Kidney (tissue), 14 donors: ENCODE results near the gene SUN2. TPM values are rescaled to one million over a fixed set of nuclear protein-coding genes. Genes with fewer than 3 reads are reported as not detected.

Experiments
- DNase-seq, 5 donors: peaks; one replicate each; pipeline ENCODE4 v3.0.0-alpha.2; 2013 to 2020
- FAIRE-seq: peaks from 2 replicates; lab custom pipeline; 2012; peaks lifted over from hg19 to GRCh38; lab: Jason Lieb, UNC
- H3K27ac ChIP-seq, 2 donors: one replicate each; pipeline ENCODE4 v1.7.0; 2013; ENCODE audit warnings: low read depth in 2 of 2, low read length in 2 of 2, inconsistent platforms in 1 of 2
- H3K27me3 ChIP-seq: one replicate; pipeline ENCODE4 v1.7.1; 2013; ENCODE audit warnings: low read length, inconsistent platforms; ENCODE audit not compliant: control insufficient read depth, insufficient read depth
- H3K36me3 ChIP-seq, 3 donors: one replicate each; pipeline versions ENCODE4 v1.7.0 to v1.7.1; 2013; ENCODE audit warnings: low read length in 3 of 3, control low read depth in 1 of 3, inconsistent platforms in 1 of 3; ENCODE audit not compliant: insufficient read depth in 3 of 3, control insufficient read depth in 2 of 3
- H3K4me1 ChIP-seq, 3 donors: one replicate each; pipeline versions ENCODE4 v1.7.0 to v1.7.1; 2013; ENCODE audit warnings: low read length in 3 of 3, inconsistent platforms in 1 of 3, low read depth in 1 of 3; ENCODE audit not compliant: control insufficient read depth in 2 of 3, insufficient read depth in 2 of 3
- H3K4me3 ChIP-seq, 3 donors: one replicate each; pipeline versions ENCODE4 v1.7.0 to v1.8.1; 2013; ENCODE audit warnings: low read length in 3 of 3, control low read depth in 1 of 3, inconsistent platforms in 1 of 3
- H3K9ac ChIP-seq, 3 donors: one replicate each; pipeline versions ENCODE4 v1.7.0 to v1.7.1; 2013; ENCODE audit warnings: low read length in 3 of 3, control low read depth in 1 of 3, inconsistent platforms in 1 of 3
- H3K9me3 ChIP-seq, 3 donors: one replicate each; pipeline versions ENCODE4 v1.7.0 to v1.7.1; 2013; ENCODE audit warnings: low read length in 3 of 3, control low read depth in 1 of 3, inconsistent platforms in 1 of 3; ENCODE audit not compliant: control insufficient read depth in 2 of 3, insufficient read depth in 1 of 3
- CTCF ChIP-seq: IDR thresholded peaks from 3 replicates; pipeline ENCODE4 v1.5.1; 2012; ENCODE audit warnings: mild to moderate bottlenecking, moderate library complexity, borderline replicate concordance; ENCODE audit not compliant: insufficient read depth; ENCODE audit errors: extremely low read depth
- intact Hi-C: fragments of 100-400 bp; cut with DNase I; formaldehyde crosslinking; loops from one replicate; pipeline ENCODE4 v1.11.1; 2022
- polyA plus RNA-seq: library from polyadenylated mRNA; stranded (reverse); fragments of 350-450 nt; fragmentation: Illumina TruSeq; extraction: RNeasy Lipid Tissue Mini Kit (QIAGEN cat#74804); gene quantifications from one replicate; pipeline ENCODE4 v1.2.3, GENCODE V29; 2014; ENCODE audit warnings: low read depth, low replicate concordance; ENCODE audit not compliant: insufficient read depth
- total RNA-seq: library from RNA; stranded (reverse); fragmentation: NEBNext Ultra II Directional; extraction: Animal tissue kit (Norgen Biotek cat#: 25700); gene quantifications from one replicate; pipeline ENCODE4 v1.2.1, GENCODE V29; 2021
- donor health status: control.
- donor health status: control.
- donor health status: control.
- donor health status: control.
- donor health status: control.
- donor health status: DM: yes; HTN: yes; CAD: no.
- donor health status: Normal renal cell carcinoma (clear cell type).

The SUN2 gene
- total and polyA plus RNA-seq, 2 donors from 2014 or later, result 41.7 to 199 TPM

GRCh38 chr22:38725900-38726655 lies 29.7 kb downstream of the SUN2 start:
- intact Hi-C loops, result no loop called here
- Histone ChIP-seq H3K36me3 (peaks cover 15 to 76% (median 63%) of the 10 kb centered on the region in 3 donors), H3K9me3 (no peaks in the 10 kb centered on the region), H3K27ac (no peak overlapping the region), H3K27me3 (no peaks in the 10 kb centered on the region), H3K4me3 (no peak overlapping the region), H3K9ac (no peak overlapping the region), H3K4me1 (peaks cover 0 to 6% (median 0%) of the 10 kb centered on the region in 3 donors)
- no peak for TF ChIP-seq CTCF
- FAIRE-seq, result no peak
- peak in 2 of 5 donors; percentile 22 to 44 for DNase-seq

GRCh38 chr22:38724926-38725571 lies 30.7 kb downstream of the SUN2 start:
- no peak overlapping the region for H3K4me3 ChIP-seq
- intact Hi-C loops, result no loop called here
- peak; percentile 11 for TF ChIP-seq CTCF
- H3K27ac ChIP-seq, result no peak overlapping the region
- H3K9ac ChIP-seq, result no peak overlapping the region
- H3K36me3 ChIP-seq, result peaks cover 15 to 77% (median 59%) of the 10 kb centered on the region in 3 donors
- no peaks in the 10 kb centered on the region for H3K27me3 ChIP-seq
- peaks cover 0 to 6% (median 0%) of the 10 kb centered on the region in 3 donors for H3K4me1 ChIP-seq
- DNase-seq (no peak), FAIRE-seq (no peak)
- no peaks in the 10 kb centered on the region for H3K9me3 ChIP-seq

GRCh38 chr22:38724176-38724575 lies 31.6 kb downstream of the SUN2 start:
- intact Hi-C loops, result no loop called here
- H3K9ac ChIP-seq, result no peak overlapping the region
- no peaks in the 10 kb centered on the region for H3K27me3 ChIP-seq
- no peak overlapping the region for H3K4me3 ChIP-seq
- H3K36me3 ChIP-seq, result peaks cover 15 to 69% (median 52%) of the 10 kb centered on the region in 3 donors
- peak in 1 of 5 donors; percentile 25 for DNase-seq
- peaks cover 0 to 6% (median 0%) of the 10 kb centered on the region in 3 donors for H3K4me1 ChIP-seq
- TF ChIP-seq CTCF, result no peak
- no peaks in the 10 kb centered on the region for H3K9me3 ChIP-seq
- H3K27ac ChIP-seq, result no peak overlapping the region
- FAIRE-seq, result no peak
